H9 (cell line): Measurements from ENCODE around the gene BICD2. TPM values are rescaled to one million over a fixed set of nuclear protein-coding genes. Genes with fewer than 3 reads are reported as not detected.

ENCODE experiments used
- DNase-seq: peaks from one replicate; pipeline ENCODE4 v3.0.0-alpha.2; 2017
- H2AFZ ChIP-seq: one replicate; pipeline ENCODE4 v1.6.1; 2013; ENCODE audit warnings: mild to moderate bottlenecking, low read length, control low read depth, moderate library complexity
- H2AK5ac ChIP-seq: 2 replicates; pipeline ENCODE4 v1.6.1; 2013; ENCODE audit warnings: low read length, control low read depth, mixed read lengths; ENCODE audit not compliant: insufficient read length
- H2BK120ac ChIP-seq: one replicate; pipeline ENCODE4 v1.6.1; 2013; ENCODE audit warnings: low read depth, mild to moderate bottlenecking, low read length, control low read depth, inconsistent platforms; ENCODE audit not compliant: poor library complexity, severe bottlenecking
- H2BK12ac ChIP-seq: 2 replicates; pipeline ENCODE4 v1.6.1; 2013; ENCODE audit warnings: low read length, control low read depth, mixed read lengths, low read depth; ENCODE audit not compliant: insufficient read length
- H2BK15ac ChIP-seq: 2 replicates; pipeline ENCODE4 v1.6.1; 2013; ENCODE audit warnings: low read depth, low read length, control low read depth
- H2BK20ac ChIP-seq: one replicate; pipeline ENCODE4 v1.6.1; 2013; ENCODE audit warnings: low read depth, mild to moderate bottlenecking, low read length, control low read depth, inconsistent platforms; ENCODE audit not compliant: poor library complexity, severe bottlenecking
- H2BK5ac ChIP-seq: 2 replicates; pipeline ENCODE4 v1.6.1; 2013; ENCODE audit warnings: low read length, control low read depth, mixed read lengths; ENCODE audit not compliant: insufficient read length
- H3K14ac ChIP-seq: 2 replicates; pipeline ENCODE4 v1.6.1; 2013; ENCODE audit warnings: low read length, control low read depth; ENCODE audit not compliant: insufficient read depth
- H3K18ac ChIP-seq: 2 replicates; pipeline ENCODE4 v1.6.1; 2013; ENCODE audit warnings: low read depth, mild to moderate bottlenecking, mixed read lengths, low read length, control low read depth; ENCODE audit not compliant: insufficient read length
- H3K23ac ChIP-seq: 2 replicates; pipeline ENCODE4 v1.6.1; 2013; ENCODE audit warnings: low read length, control low read depth, mixed read lengths, low read depth; ENCODE audit not compliant: insufficient read length
- H3K23me2 ChIP-seq: 2 replicates; pipeline ENCODE4 v1.6.1; 2013; ENCODE audit warnings: low read depth, mild to moderate bottlenecking, mixed read lengths, low read length, control low read depth; ENCODE audit not compliant: insufficient read length, poor library complexity, severe bottlenecking
- H3K27ac ChIP-seq: 2 replicates; pipeline ENCODE4 v1.5.1; 2013; ENCODE audit warnings: low read length, control low read depth, mixed read lengths, low read depth; ENCODE audit not compliant: insufficient read length
- H3K27me3 ChIP-seq: 2 replicates; pipeline ENCODE4 v1.6.1; 2013; ENCODE audit warnings: low read length, control low read depth, inconsistent platforms; ENCODE audit not compliant: insufficient read depth
- H3K4ac ChIP-seq: 2 replicates; pipeline ENCODE4 v1.6.1; 2013; ENCODE audit warnings: low read depth, mild to moderate bottlenecking, control low read depth, inconsistent platforms, low read length, moderate library complexity
- H3K4me1 ChIP-seq: 2 replicates; pipeline ENCODE4 v1.6.1; 2013; ENCODE audit warnings: low read length, control low read depth, inconsistent platforms; ENCODE audit not compliant: insufficient read depth
- H3K4me2 ChIP-seq: 2 replicates; pipeline ENCODE4 v1.6.1; 2013; ENCODE audit warnings: low read length, control low read depth, mixed read lengths; ENCODE audit not compliant: insufficient read length, insufficient read depth
- H3K56ac ChIP-seq: 2 replicates; pipeline ENCODE4 v1.6.1; 2013; ENCODE audit warnings: low read depth, mild to moderate bottlenecking, mixed read lengths, low read length, control low read depth; ENCODE audit not compliant: insufficient read length
- H3K79me1 ChIP-seq: 2 replicates; pipeline ENCODE4 v1.6.1; 2013; ENCODE audit warnings: low read depth, mild to moderate bottlenecking, moderate library complexity, low read length, control low read depth, inconsistent platforms; ENCODE audit not compliant: insufficient read depth, poor library complexity, severe bottlenecking
- H3K79me2 ChIP-seq: 2 replicates; pipeline ENCODE4 v1.6.1; 2013; ENCODE audit warnings: low read length, control low read depth, inconsistent platforms; ENCODE audit not compliant: insufficient read depth
- H3K9ac ChIP-seq: 2 replicates; pipeline ENCODE4 v1.6.1; 2013; ENCODE audit warnings: low read length, control low read depth, mixed read lengths; ENCODE audit not compliant: insufficient read length; ENCODE audit errors: extremely low read depth
- H3K9me3 ChIP-seq: one replicate; pipeline ENCODE4 v1.6.1; 2013; ENCODE audit warnings: low read depth, low read length, inconsistent platforms; ENCODE audit not compliant: control insufficient read depth
- H3T11ph ChIP-seq: one replicate; pipeline ENCODE4 v1.6.1; 2013; ENCODE audit warnings: mild to moderate bottlenecking, low read length, control low read depth, inconsistent platforms
- H4K20me1 ChIP-seq: one replicate; pipeline ENCODE4 v1.6.1; 2013; ENCODE audit not compliant: control insufficient read depth, insufficient read length, insufficient read depth
- H4K5ac ChIP-seq: 2 replicates; pipeline ENCODE4 v1.6.1; 2013; ENCODE audit warnings: low read depth, mild to moderate bottlenecking, mixed read lengths, low read length, control low read depth; ENCODE audit not compliant: insufficient read length
- H4K8ac ChIP-seq: replicated peaks from 2 replicates; pipeline ENCODE4 v1.6.1; 2013; ENCODE audit warnings: low read length, control low read depth, mixed read lengths, low read depth; ENCODE audit not compliant: insufficient read length
- H4K91ac ChIP-seq: 2 replicates; pipeline ENCODE4 v1.6.1; 2013; ENCODE audit warnings: low read depth, mild to moderate bottlenecking, moderate library complexity, mixed read lengths, low read length, control low read depth; ENCODE audit not compliant: insufficient read length
- H3K27ac Mint-ChIP-seq, 3 experiments: 2 replicates in 2 of 3; 3 replicates in 1 of 3; pipeline ENCODE4 v1.8.0; 2020 to 2021; ENCODE audit warnings: mixed read lengths in 3 of 3, mild to moderate bottlenecking in 1 of 3, moderate library complexity in 1 of 3
- H3K27me3 Mint-ChIP-seq: 2 replicates; pipeline ENCODE4 v1.8.0; 2021; ENCODE audit warnings: low read depth, mild to moderate bottlenecking, moderate library complexity, mixed read lengths
- H3K36me3 Mint-ChIP-seq, 3 experiments: 2 replicates in 2 of 3; 3 replicates in 1 of 3; pipeline ENCODE4 v1.8.0; 2020 to 2021; ENCODE audit warnings: low read depth in 3 of 3, mixed read lengths in 3 of 3; ENCODE audit not compliant: insufficient read depth in 1 of 3
- H3K4me1 Mint-ChIP-seq, 2 experiments: 2 replicates each; pipeline ENCODE4 v1.8.0; 2020; ENCODE audit warnings: mixed read lengths in 2 of 2
- H3K4me3 Mint-ChIP-seq, 2 experiments: 2 replicates in 1 of 2; 3 replicates in 1 of 2; pipeline ENCODE4 v1.8.0; 2020 to 2021; ENCODE audit warnings: mild to moderate bottlenecking in 2 of 2, mixed read lengths in 2 of 2, moderate library complexity in 1 of 2
- H3K9me3 Mint-ChIP-seq, 2 experiments: 2 replicates in 1 of 2; 3 replicates in 1 of 2; pipeline ENCODE4 v1.8.0; 2020; ENCODE audit warnings: mild to moderate bottlenecking in 2 of 2, mixed read lengths in 2 of 2, moderate library complexity in 1 of 2
- WGBS: extraction: QIAGEN DNeasy Blood & Tissue Kit; methylation state at CpG from one replicate; pipeline ENCODE4 v1.1.7; 2013; ENCODE audit warnings: missing lambda C conversion rate, low lambda C conversion rate, mixed read lengths; ENCODE audit not compliant: insufficient read length; ENCODE audit errors: extremely low coverage; 5-methylcytosine and 5-hydroxymethylcytosine counted together
- total RNA-seq: library from RNA; stranded (reverse); gene quantifications from 2 replicates; pipeline ENCODE4 v1.2.1, GENCODE V29; 2021
- TF ChIP-seq, protein P1 (sequence below): fragments of 200-600 bp; sonication (generic); conservative IDR thresholded peaks from 3 replicates; pipeline ENCODE4 v1.8.0; 2021; ENCODE audit warnings: antibody characterized with exemption, mild to moderate bottlenecking

BICD2 gene
- total RNA-seq, 1 experiment from 2014 or later = 22.3 TPM

DNA sequence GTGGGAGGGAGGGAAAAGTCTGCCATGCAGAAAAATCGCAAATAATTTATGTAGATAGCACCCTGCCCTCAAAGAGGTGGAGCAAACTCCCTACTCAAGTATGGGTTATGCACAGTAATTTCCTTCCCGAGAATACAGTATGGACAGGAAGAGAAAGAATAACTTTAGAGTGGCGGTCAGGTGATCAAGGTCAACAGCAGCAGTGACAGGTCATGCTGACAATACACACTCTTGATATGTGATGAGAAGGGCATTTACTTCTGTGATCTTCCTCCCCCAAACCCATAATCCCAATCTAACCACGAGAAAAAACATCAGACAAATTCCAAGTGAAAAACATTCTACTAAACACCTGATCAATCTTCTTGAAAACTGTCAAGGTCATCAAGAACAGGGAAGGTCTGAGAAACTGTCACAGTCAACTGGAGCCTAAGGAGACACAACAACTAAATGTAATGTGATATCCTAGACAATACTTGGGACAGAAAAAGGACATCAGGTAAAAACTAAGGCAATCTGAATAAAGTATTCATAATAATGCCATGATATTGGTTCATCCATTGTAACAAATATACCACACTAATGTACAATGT is 11.7 kb downstream of the BICD2 start:
- Histone ChIP-seq H2BK20ac (no peak overlapping the region), H3K14ac (no peak overlapping the region), H2BK15ac (no peak overlapping the region), H3K23me2 (no peaks in the 10 kb centered on the region), H4K20me1 (no peaks in the 10 kb centered on the region), H2AK5ac (no peak overlapping the region), H3T11ph (no peak overlapping the region), H3K56ac (no peak overlapping the region), H2BK120ac (no peak overlapping the region), H4K8ac (no peak overlapping the region), H3K4me2 (no peak overlapping the region), H3K4ac (no peak overlapping the region), H3K9me3 (no peaks in the 10 kb centered on the region), H3K23ac (no peak overlapping the region), H4K91ac (no peak overlapping the region), H3K27ac (peak overlapping the region; percentile 26), H2BK5ac (no peak overlapping the region), H4K5ac (no peak overlapping the region), H3K9ac (no peak overlapping the region), H2BK12ac (no peak overlapping the region), H3K27me3 (no peaks in the 10 kb centered on the region), H3K79me1 (peaks cover 4% of the 10 kb centered on the region), H3K79me2 (peaks cover 21% of the 10 kb centered on the region; the same call in 1 of the 2 replicates), H2AFZ (no peak overlapping the region), H3K18ac (no peak overlapping the region), H3K4me1 (peaks cover 2% of the 10 kb centered on the region; the same call in 1 of the 2 replicates)
- Mint-ChIP-seq H3K9me3 (peaks cover 2 to 5% of the 10 kb centered on the region in 2 experiments; a peak in 4 of 5 replicates), H3K27me3 (no peaks in the 10 kb centered on the region), H3K27ac (no peak overlapping the region), H3K4me3 (no peak overlapping the region), H3K4me1 (peaks cover 60 to 64% of the 10 kb centered on the region in 2 experiments), H3K36me3 (peaks cover 0 to 10% (median 9%) of the 10 kb centered on the region in 3 experiments; a peak in 4 of 7 replicates)
- TF ChIP-seq, protein P1, sequence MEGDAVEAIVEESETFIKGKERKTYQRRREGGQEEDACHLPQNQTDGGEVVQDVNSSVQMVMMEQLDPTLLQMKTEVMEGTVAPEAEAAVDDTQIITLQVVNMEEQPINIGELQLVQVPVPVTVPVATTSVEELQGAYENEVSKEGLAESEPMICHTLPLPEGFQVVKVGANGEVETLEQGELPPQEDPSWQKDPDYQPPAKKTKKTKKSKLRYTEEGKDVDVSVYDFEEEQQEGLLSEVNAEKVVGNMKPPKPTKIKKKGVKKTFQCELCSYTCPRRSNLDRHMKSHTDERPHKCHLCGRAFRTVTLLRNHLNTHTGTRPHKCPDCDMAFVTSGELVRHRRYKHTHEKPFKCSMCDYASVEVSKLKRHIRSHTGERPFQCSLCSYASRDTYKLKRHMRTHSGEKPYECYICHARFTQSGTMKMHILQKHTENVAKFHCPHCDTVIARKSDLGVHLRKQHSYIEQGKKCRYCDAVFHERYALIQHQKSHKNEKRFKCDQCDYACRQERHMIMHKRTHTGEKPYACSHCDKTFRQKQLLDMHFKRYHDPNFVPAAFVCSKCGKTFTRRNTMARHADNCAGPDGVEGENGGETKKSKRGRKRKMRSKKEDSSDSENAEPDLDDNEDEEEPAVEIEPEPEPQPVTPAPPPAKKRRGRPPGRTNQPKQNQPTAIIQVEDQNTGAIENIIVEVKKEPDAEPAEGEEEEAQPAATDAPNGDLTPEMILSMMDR = no peak
- DNase-seq = peak; percentile 3
- WGBS = no CpG with 5 or more reads among the region's 4 CpGs
